ENCODE data around the gene NRG3.

NRG3 gene

GRCh38 chr10:82472406-82473335, 597.7 kb downstream of the NRG3 start:
- DNase-seq, result no peak
- intact Hi-C loops (cut with DNase I), result no loop called here

DNA sequence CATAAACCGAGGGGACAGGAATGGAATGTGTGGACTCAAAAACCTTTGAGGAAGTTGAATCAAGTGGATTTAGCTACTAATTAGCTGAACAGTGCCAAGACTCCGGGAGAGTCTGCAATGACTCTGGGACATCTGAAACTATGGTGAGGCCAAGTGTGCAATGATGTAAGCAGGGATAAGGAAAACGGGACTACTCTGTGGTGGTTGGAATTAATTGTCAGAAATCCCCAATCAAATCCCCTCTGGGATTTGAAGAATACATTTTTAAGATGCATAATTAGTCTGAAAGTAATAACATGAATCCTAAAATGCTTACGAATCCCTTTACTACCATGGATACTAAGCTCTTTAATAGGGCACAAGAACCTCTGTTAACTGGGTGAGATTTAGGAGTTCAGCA, 602.8 kb downstream of the NRG3 start:
- DNase-seq, result no peak

GRCh38 chr10:82492647-82493046, 617.7 kb downstream of the NRG3 start:
- intact Hi-C loops (cut with DNase I), result no loop called here
- no peak for DNase-seq

More for the DNA sequence above, 602.8 kb downstream of the NRG3 start:
- intact Hi-C loops (cut with DNase I), result no loop called here

DNA sequence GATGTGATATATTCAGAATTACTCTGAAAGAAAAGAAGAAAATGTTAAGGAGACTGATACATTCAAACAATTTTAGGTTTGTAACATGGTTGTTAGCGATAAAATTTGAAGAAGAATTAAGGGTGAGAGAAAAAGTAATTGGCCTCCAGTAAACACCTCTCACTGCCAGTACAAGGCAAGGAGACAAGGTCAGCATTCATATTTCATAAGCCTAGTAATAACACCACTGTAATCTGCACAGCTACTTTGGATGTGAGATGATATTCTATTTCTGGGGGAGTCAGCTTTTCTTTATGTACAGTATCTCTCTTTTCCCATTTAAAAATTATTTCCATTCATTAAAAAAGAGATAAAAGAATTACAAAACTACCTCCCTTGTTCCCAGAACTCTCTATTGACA, 621.1 kb downstream of the NRG3 start:
- intact Hi-C loops (cut with DNase I), result no loop called here
- DNase-seq, result no peak

DNA sequence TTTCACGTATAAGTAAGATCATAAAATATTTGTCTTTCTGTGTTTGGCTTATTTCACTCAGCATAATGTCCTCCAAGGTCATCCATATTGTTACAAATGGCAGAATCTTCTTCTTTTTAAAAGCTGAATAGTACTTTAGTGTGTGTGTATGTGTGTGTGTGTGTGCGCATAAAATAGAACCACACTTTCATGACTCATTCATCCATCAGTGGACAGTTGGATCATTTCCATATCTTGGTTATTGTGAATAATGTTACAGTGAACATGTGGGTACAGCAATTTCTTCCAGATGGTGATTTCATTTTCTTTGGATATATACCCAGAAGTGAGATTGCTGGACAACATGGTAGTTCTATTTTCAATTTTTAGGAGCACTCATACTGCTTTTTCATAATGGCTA, 622.4 kb downstream of the NRG3 start:
- no peak for DNase-seq
- intact Hi-C loops (cut with DNase I), result no loop called here

DNA sequence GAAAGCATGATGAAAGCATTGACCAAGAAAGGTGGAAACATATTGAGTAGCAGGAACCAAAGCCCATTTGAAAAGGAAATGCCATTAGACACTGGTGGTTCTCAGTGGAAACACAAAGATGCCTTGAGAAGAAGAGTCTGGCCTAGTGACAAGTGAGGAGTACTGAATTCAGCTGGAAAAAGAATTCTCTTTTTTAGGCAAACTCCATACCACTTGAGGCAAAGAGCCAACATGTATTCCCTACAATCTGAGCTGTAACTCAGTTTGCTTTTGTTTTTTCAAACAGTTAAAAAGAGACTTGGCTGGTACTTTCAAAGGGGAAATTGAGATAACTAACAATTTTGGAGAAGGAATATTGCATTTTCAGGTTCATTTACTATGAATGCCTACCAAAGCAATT, 624.0 kb downstream of the NRG3 start:
- intact Hi-C loops (cut with DNase I), result no loop called here
- DNase-seq, result no peak

DNA sequence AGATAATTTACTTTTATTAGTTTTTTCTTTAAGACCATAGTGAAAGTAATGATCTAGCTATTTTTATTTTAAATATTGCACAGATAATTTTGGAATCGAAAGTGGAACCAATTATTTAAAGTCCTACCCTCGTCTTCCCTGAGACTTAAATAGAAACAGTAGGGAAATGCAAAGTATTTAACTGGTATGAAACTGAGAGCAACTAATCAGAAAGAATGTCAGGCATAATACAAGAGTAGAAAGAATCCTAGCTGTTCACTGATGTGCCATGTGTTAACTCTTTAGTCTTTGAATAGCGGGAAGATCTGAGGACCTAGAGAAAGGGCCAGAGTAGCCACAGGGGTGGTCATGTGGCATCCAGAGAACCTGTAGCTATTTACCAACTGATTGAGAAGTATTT, 630.0 kb downstream of the NRG3 start:
- intact Hi-C loops (cut with DNase I), result no loop called here
- DNase-seq, result no peak

DNA sequence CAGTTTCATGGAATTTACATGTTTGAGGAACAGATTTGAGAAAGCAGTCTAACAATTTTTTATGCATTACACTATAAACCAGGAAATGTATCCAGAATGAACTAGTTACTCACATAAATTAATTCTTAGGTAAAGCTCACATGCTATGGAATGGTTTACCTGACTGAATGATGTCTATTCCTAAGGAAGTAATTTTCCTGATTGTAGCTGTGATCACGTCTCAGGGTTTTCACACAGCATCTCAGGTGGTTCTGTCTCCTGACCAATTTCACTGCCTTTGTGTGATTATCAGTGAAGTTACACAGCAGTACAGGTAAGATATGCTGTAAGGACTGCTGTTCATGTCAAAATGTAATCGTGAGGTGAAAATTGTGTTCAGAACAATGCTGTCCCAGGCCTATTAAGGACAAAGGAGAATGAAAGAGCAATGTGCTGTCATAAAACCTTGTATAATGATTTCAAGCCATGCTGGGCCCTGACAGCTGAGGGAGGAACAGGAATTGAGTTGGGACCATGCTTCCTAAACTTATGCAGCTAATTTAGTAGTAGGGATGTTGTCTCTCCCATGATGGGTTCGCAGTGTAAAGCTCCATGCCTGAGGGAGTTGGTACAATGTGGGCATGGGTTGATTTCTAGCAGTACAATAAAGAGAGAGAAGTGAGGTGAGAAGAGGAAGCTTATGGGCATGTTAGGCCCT, 631.8 kb downstream of the NRG3 start:
- no peak for DNase-seq
- intact Hi-C loops (cut with DNase I), result no loop called here

GRCh38 chr10:82515256-82515655, 640.3 kb downstream of the NRG3 start:
- no peak for DNase-seq

DNA sequence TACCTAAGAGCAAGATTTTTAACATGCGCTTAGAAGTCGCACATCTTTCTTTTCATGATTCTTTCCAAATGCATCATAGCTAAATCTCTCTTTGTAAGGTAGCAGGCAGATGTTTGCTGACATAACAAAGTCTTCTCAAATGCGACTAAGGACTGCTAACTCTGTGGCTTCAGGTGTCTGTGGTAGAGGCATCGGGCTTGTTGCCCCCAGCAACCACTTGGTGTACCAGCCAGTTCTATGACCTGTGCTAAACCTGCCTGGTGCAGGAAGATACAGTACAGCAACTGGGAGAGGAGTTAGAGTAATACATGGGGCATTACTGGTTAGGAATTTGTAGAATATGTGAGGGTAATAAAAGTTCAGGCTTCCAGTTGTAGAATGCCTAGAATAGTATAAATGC, 654.1 kb downstream of the NRG3 start:
- no peak for DNase-seq
- intact Hi-C loops (cut with DNase I), result no loop called here

More at GRCh38 chr10:82515256-82515655, 640.3 kb downstream of the NRG3 start:
- intact Hi-C loops (cut with DNase I), result no loop called here

GRCh38 chr10:82535457-82535856, 660.5 kb downstream of the NRG3 start:
- intact Hi-C loops (cut with DNase I), result no loop called here
- no peak for DNase-seq

DNA sequence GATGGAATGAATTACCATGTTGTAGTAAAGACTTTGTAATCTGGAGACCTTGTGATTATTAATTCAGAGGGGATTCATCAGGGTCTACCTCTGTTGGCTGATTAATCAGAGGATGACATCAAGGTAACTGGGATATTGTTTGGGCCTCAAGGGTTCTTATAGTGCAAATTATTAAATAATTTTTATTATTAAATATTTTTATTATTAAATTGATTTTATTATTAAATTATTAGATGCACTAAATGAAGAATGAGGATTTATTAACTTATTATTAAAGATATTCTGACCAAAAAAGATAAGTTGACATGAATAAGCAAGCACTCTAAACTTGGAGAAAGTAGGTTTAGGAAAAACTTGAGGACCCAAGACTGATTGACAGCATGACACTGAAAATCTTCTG, 661.7 kb downstream of the NRG3 start:
- no peak for DNase-seq
- intact Hi-C loops (cut with DNase I), result no loop called here

DNA sequence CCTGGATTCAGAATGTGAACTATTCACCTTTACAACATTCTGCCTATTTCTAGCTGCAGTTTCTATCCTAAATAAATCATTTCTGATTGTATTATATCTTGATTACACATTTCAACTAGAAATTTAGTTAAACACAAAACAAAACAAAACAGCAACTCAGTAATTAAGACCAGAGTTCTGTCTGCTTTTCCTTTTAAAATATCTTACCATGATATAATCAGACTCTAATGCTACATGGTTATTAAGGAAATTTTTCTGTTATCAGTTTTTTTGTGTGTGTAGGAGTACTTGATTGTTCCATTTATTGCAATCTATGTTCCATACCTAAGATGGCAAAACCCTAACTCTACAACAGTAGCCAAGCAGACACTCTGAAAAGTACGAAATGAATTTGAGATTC, 663.3 kb downstream of the NRG3 start:
- DNase-seq, result no peak
- intact Hi-C loops (cut with DNase I), result no loop called here

DNA sequence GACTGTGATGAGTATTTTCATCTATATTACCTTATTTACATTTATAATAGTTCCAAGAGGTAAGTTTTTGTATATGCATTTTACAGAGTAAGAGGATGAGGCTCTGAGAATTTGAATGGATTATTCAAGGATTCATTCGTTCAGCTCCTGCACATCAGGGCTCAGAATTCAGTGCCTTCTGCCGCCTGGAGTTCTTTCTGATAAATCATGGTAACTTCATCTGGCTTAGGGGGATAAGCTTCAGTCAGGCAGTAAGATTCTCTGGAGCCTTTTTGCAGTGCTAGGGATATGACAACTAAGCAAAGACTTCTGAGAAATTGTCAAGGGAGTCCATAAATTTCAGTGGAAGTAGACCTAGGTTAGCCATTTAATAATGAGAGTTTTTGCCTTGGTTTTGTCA, 668.6 kb downstream of the NRG3 start:
- intact Hi-C loops (cut with DNase I), result no loop called here
- no peak for DNase-seq

DNA sequence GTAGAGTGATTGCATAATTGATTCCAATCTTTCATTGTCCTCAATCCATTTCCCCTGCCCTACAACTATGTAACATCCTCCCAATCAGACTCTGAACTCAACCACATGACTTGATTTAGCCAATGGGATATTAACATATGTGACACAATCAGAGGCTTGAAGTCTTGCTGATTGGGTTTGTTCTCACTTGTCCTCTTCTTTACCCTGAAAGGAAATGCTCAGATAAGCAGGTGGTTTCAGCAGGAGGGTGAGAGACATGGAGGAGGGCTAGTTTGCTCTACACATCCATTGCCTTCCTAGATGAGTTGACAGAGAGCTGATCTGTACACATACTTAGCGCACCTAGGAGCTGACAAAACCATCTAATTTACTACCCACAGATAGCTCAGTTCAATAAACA, 669.4 kb downstream of the NRG3 start:
- intact Hi-C loops (cut with DNase I), result no loop called here
- no peak for DNase-seq

DNA sequence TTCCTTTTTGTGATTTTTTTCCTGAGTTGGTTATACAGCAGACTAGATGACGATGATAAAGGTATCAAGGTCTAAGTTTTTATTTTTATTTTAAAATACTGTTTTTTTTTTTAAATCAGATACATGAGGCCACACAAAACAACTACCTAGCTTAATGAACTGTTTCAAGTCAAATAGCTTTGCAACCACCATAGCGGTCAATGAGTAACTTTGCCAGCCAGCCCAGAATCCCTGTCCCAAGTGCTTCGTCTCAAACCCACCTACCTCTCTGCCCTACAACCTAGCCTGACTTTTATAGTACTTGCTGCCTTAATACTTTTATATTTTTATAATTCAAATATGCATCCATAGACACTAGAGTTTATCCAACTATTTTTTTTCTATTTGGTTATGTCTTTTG, 676.5 kb downstream of the NRG3 start:
- DNase-seq, result no peak
- intact Hi-C loops (cut with DNase I), result no loop called here

GRCh38 chr10:82552267-82552666, 677.3 kb downstream of the NRG3 start:
- DNase-seq, result no peak
- intact Hi-C loops (cut with DNase I), result no loop called here

DNA sequence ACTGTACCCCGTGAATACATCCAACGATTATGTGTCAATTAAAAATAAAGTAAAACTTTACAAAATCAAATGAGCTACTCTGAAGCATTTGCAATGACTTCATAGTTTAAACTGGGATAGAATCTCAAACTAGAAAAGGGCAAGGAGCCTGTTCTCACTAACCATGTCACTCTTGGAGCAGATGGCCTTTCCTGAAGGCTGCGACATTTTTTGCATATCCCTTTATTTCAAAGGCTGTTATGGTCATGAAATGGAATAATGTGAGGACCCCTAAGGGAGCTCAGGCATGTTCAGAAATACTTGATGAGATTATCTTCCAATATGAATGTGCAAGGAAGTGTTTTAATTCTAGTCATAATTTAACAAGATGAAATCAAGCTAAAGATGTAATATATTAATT, 679.4 kb downstream of the NRG3 start:
- intact Hi-C loops (cut with DNase I), result no loop called here
- DNase-seq, result no peak

- intact Hi-C loops (cut with DNase I), result no loop called here
- DNase-seq, result peak in 20 of 42 donors; percentile 11 to 70 (median 29)
Observed at GRCh38 chr10:82558014-82558607, 683.1 kb downstream of the NRG3 start.
